ENCODE measurements around the gene EHMT1.
A peak's percentile ranks its signal among the peaks of the same experiment; 100 is the strongest.

EHMT1 gene

DNA sequence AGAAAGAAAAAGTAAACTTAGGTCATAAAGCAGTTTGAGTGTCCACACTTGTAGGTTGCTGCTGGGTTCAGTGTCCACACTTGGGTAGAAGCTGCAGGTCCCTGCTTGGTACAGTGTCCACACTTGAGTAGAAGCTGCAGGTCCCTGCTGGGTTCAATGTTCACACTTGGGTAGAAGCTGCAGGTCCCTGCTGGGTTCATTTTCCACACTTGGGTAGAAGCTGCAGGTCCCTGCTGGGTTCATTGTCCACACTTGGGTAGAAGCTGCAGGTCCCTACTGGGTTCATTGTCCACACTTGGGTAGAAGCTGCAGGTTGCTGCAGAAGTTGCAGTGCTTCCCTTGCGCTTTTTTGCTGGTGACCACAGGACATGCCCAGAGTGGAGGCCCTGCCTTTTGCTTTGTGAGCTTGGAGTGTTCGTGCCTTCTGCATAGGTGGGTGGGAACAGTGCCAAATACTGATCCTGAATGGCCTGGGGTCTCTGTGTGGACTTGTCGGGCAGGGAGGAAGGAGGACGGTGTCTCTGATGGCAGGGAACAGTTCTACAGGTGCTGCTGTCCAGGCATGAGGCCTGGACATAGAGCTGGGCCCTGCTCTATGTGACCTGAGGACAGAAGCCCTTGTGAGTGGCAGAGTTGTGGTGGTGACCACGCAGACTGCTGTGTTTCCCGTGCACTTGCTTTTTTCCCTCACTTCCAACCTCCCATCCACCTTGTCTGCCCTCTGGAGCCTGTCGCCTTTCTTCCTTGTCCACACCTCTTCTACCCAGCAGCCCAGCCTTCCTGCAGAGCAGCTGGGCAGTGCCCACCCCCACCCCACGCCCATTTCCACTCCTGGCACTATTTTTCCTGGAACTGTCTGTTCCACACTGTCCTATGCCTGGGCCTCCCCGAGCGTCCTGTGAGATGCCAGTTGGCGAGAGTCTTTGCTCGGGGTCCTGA is 120.8 kb downstream of the EHMT1 start:
- no peak for DNase-seq (ENCODE audit: low read depth in 3 of 3)

DNA sequence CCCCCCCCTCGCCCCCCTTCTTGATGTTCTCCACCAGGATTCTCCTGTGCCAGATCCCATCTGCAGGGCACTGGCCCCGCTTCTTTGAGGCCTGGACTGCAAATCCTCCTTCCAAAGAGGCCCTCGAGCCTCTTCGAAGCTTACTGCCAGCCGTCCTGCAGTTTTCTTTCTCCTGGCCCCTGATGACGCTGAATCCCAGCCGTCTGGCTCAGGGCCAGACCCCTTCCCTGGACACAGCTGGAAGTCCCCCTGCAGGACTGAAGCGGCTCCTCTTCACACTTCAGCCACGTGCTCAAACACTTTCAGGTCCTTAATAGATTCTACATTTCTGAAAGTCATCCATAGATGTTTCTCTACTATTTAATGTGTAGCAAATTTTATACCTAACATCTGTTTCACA is 121.5 kb downstream of the EHMT1 start:
- DNase-seq (ENCODE audit: low read depth in 3 of 3), result no peak

DNA sequence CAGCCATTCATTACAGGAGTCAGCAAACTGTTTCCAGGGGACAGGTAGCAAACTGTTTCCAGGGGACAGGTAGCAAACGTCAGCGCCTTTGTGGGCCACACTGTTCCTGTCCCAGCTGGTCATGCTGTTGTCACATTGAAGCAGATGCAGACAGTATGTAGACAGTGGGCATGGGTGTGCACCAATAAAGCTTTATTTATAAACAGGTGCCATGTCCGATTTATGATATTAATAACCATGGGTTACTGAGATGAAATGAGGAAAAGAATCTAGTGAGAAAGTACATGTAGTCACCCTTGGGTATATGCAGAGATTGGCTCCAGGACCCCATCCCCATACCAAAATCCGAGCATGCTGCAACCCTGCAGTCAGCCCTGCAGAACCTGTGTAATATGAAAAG is 122.5 kb downstream of the EHMT1 start:
- DNase-seq (ENCODE audit: low read depth in 3 of 3), result no peak

GRCh38 chr9:137742698-137743097 is 123.9 kb downstream of the EHMT1 start:
- no peak for DNase-seq (ENCODE audit: low read depth in 3 of 3)

GRCh38 chr9:137743695-137744094 is 124.9 kb downstream of the EHMT1 start:
- no peak for DNase-seq (ENCODE audit: low read depth in 3 of 3)

GRCh38 chr9:137744632-137745183 is 125.9 kb downstream of the EHMT1 start:
- DNase-seq (ENCODE audit: low read depth in 3 of 3), result no peak

GRCh38 chr9:137745541-137745991 is 126.8 kb downstream of the EHMT1 start:
- no peak for DNase-seq (ENCODE audit: low read depth in 3 of 3)

DNA sequence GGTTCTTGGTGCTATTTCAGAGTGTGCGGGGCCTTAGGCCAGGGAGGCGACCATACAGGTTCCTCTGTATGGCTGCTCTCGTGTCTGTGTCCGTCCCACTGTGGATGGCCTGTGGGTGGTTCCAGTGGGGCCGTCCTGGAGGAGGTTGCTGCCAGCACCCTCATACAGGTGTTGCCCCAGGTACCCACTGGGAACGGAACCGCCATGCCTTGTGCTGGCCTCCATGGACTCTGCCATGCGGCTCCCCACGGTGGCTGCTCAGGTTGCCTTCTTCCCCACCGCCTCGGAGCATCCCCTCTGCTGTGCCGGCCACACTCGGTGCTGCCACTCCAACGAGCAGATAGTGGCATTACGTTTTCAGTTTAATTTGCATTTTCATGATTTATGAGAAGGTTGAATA is 129.5 kb downstream of the EHMT1 start:
- no peak for DNase-seq (ENCODE audit: low read depth in 3 of 3)

- DNase-seq (ENCODE audit: low read depth in 3 of 3), result no peak
Observed at GRCh38 chr9:137748741-137749140, 129.9 kb downstream of the EHMT1 start.

DNA sequence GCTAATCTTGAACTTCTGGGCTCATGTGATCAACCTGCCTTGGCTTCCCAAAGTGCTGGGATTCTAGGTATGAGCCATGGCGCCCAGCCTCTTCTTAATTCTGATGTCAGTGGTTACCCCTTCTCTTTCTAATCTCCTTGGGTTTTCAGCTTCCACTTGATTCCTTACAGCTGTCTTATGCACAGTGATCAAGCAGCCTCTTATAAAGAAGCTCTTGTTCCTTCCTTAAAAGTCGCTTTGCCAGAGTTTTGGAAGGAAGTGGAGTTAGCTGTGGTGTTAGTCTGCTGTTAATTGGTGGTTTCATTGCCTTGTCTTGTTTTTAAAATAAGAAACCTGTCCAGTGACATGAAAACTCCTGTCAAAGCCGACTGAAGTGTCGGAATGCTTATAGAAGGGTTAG is 130.7 kb downstream of the EHMT1 start:
- no peak for DNase-seq (ENCODE audit: low read depth in 3 of 3)

GRCh38 chr9:137750007-137750406 is 131.2 kb downstream of the EHMT1 start:
- DNase-seq (ENCODE audit: low read depth in 3 of 3), result no peak

- no peak for DNase-seq (ENCODE audit: low read depth in 3 of 3)
Observed at GRCh38 chr9:137750566-137750965, 131.8 kb downstream of the EHMT1 start.

GRCh38 chr9:137751616-137752015 is 132.8 kb downstream of the EHMT1 start:
- no peak for DNase-seq (ENCODE audit: low read depth in 3 of 3)

- DNase-seq (ENCODE audit: low read depth in 3 of 3), result no peak
Observed at GRCh38 chr9:137752426-137752825, 133.6 kb downstream of the EHMT1 start.

DNA sequence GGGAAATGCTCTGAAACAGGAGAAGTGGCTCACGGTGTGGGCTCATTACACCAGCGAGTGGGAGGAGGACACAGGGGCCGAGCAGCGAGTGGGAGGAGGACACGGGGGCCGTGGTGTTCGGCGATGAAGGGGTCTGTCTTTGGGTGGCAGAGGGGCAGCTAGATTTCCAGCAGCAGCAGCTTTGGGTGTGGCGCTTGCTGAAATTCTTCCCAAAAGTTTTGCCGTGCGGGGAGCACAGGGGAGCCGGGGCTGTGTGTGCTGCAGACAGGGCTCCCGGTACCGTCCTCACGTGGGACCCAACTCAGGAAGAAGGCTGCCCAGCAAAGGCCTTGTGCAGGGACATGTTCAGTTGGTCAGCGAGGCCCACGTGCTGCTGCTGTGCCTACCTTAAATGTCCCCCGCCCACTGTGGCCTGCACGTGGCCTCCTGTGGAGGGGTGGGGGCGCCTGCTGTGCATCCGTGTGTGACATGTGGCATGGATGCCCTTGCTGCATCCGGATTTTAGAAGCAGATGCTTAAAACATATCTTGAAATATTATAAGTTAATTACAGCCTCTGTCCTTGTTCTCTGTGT is 134.5 kb downstream of the EHMT1 start:
- DNase-seq (ENCODE audit: low read depth in 3 of 3), result no peak

- DNase-seq (ENCODE audit: low read depth in 3 of 3), result no peak
Observed at GRCh38 chr9:137755261-137755927, 136.6 kb downstream of the EHMT1 start.

DNA sequence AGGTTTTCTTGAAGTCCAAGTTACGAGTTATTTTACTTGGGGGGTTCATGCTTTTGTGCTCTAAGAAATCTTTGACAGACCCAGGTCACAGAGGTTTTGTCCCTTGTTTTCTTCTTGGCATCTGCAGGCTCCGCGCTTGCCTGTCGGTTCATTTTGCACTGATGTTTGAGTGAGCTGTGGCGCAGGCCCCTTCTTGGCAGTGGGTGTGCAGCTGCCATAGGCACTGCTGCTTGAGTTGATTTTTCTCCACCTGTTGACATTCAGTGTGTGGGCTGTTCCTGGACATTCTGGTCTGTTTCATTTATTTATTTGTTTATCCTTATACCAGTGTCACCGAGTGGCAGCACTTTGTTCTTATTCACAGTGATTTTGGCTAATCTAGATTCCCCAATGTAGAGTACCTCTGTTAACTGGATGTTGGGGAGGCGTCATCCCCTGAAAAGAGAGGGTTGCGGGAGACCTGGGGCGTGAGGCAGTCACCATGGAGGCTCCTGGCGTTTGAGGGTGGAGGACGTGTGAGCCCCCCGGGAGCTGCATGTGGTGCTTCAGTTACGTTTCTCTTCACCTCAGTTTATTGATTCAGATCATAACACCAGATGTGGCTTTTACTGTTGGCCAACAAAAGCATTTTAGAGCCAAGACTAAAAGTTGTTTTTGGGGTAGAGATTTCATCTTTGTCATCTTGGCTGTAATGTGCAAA is 137.4 kb downstream of the EHMT1 start:
- no peak for DNase-seq (ENCODE audit: low read depth in 3 of 3)

- no peak for DNase-seq (ENCODE audit: low read depth in 3 of 3)
Observed at GRCh38 chr9:137757139-137757538, 138.3 kb downstream of the EHMT1 start.

DNA sequence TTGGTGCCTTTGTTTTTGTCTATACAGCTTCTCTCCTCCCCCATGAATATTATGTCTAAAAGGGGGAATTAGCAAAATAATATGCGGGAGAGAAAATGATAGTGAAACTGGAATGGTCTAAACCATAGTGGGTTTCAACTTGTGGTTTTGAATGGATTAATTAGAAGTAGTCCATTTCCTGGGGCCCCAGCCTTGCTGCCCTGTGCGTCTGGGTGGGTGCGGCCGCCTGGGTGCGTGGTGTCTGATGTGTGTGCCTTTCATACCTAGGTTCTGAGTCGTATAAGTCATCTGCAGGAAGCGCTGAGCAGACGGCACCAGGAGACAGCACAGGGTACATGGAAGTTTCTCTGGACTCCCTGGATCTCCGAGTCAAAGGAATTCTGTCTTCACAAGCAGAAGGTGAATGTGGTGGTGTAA is 138.8 kb downstream of the EHMT1 start:
- peak in 2 of 3 experiments; percentile 7 to 42 for DNase-seq (ENCODE audit: low read depth in 3 of 3)

DNA sequence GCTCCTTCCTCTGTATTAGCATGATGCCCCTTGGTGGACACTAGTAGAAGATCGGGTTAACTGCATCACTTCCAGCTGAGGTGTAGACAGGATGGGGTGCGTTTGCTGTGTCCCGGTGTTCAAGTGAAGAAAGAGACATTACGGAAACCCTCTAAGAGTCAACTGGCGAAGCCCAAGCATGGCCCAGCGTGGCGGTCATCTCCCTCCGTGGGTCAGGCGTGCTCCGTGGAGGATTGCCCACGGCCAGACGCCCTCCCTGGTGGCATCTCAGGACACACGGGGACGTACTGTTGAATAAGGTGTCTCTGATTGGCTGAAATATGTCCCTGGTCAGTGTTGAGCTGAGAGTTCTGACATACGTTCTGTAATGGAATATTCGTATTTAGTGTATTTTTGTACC is 139.3 kb downstream of the EHMT1 start:
- no peak for DNase-seq (ENCODE audit: low read depth in 3 of 3)

DNA sequence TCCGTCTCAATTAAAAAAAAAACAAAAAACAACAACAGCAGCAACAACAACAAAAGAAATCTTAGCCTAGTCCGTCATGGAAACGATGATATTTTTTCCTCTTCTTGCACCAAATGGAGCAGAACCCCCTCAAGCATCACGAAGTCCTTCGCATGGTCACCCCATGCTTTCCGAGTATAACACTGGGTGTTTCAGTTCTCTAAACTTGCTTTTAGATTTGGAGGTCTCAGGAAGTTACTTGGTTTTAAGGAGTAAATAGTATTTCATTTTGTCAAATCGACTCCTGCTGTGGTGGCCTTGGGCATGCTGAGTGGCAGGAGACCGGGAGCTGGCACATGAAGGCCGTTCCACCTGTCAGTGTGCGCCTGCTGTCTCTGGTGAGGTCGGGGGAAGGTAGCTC is 140.3 kb downstream of the EHMT1 start:
- no peak for DNase-seq (ENCODE audit: low read depth in 3 of 3)

Data from stimulated activated CD4-positive, alpha-beta T cell treated with anti-CD3 and anti-CD28 coated beads, TNF-alpha, amount 100 ng/mL, for 24 hours (primary cell).